Measurements from ENCODE around the gene EVL.
A peak's percentile ranks its signal among the peaks of the same experiment; 100 is the strongest.
"Not testable (repeated sequence)": the region's sequence is repeated elsewhere in the genome, so short reads cannot be mapped to it uniquely, and the experiment has no call there.

Gene EVL

DNA sequence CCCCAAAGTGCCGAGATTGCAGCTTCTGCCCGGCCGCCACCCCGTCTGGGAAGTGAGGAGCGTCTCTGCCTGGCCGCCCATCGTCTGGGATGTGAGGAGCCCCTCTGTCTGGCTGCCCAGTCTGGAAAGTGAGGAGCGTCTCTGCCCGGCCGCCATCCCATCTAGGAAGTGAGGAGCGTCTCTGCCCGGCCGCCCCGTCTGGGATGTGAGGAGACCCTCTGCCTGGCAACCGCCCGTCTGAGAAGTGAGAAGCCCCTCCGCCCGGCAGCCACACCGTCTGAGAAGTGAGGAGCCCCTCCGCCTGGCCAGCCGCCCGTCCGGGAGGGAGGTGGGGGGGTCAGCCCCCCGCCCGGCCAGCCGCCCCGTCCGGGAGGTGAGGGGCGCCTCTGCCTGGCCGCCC, 115.4 kb downstream of the EVL start:
- DNase-seq: not testable (repeated sequence)

GRCh38 chr14:100181876-100182551, 116.8 kb downstream of the EVL start:
- DNase-seq: not testable (repeated sequence)

- no peak for DNase-seq
Observed at GRCh38 chr14:100187247-100187833, 122.1 kb downstream of the EVL start.

DNA sequence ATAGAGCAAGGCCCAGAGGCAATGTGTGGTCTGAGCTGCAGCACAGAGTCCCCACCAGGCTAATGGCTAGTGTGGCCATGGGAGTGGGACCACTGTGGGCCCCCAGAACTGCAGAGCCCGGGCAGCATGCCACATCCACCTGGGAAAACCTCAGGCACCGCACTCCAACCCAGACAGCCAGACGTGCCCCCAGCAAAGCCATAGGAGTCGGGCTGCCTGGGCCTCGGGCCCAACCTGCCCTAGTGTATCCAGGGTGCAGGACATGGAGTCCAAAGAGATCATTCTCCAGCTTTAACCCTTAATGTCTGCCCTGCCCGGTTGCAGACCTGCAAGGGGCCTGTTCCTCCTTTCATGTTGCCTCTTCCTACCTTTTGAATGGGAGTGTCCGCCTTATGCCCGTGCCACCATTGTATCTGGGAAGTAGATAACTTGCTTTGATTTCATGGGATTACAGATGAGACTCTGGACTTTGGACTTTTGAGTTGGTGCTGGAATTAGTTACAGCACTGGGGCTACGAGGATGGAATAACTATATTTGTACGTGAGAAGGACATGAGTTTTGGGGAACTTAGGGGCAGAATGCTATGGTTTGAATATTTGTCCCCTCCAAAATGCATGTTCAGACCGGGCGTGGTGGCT, 123.3 kb downstream of the EVL start:
- no peak for DNase-seq

DNA sequence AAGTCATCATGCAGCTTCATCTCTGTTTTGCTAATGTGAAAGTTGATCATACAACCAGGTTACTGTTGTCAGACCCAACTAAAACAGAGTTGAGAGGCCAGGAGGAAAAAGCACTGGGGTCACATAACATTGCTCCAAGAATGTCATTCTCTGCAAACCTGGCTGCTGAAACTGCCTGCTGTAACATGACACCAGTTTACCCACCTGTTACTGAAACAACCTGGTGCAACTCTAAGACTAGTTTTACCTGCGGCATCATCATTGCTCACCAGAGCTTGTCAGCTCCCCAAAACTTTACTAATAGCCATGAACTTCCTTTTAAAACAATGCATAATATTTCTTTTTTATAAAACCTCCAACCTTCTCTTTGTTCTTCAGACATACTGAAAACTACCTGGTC, 124.9 kb downstream of the EVL start:
- no peak for DNase-seq

GRCh38 chr14:100191584-100192249, 126.5 kb downstream of the EVL start:
- DNase-seq: no peak

DNA sequence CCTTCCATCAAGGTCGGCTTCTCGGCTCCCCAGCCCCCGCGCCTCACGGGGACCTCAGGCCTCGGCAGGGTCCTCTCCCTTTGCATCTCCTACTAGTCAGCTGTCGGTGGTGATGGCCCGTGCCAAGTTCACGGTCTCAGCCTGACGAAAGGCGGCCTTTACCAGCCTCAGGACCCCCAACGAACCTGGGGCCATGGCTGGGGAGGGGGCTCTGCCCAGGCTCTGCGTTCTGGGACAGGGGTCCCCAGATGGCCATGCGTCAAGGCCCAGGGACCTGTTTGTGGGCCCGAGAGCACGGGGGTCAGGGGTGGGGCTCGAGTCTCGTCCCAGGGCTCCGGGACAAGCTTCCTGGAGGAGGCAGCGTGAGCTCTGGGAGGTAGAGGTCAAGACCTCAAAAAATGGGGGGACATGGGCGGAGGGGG, 127.0 kb downstream of the EVL start:
- no peak for DNase-seq

DNA sequence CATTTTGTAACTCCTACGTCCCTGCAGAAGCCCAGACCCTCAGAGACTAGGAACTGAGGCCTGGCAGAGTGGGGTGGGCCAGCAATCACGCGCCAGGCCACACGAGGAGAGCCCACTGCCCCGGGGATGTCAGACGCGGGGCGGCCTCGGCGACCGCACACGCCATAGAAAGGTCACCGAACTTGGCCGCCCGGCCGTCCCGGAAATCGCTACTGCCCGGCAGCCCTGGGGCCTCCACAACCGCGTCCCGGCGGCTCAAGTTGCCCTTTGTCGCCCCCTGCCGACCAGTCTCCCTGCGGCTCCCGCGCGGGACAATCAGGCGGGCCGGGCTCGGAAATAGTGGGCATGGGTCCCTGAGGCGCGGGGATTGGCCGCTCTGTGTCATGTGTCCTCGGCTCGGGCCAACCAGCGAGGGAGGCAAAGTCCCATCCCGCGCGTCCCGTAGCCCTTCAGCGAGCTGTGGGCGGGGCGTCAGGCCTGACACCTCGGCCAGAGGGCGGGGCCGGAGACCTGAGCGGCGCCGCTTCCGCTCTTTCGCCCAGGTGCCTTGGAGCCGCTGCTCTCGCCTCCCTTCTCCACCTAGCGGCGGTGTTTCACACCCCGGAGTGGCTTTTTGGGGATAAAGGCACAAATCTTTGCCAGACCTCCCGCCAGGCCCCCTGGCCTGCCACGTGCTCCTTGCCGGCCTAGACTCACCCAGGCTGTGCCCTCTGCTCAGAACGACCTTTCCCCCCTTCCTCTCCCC, 127.6 kb downstream of the EVL start:
- peak; percentile 99 to 100 for DNase-seq
